GM18868 (cell line): ENCODE measurements around the gene SLC6A18.

Experiments
- ATAC-seq: cut with Tn5 transposase; IDR thresholded peaks from one replicate; pipeline ENCODE4 v1.9.1; 2021; ENCODE audit warnings: mild to moderate bottlenecking, moderate library complexity; ENCODE audit not compliant: unreplicated experiment

Gene SLC6A18

GRCh38 chr5:1214163-1214935 is 10.8 kb upstream of the SLC6A18 start:
- no peak for ATAC-seq

GRCh38 chr5:1214936-1215220 is 10.3 kb upstream of the SLC6A18 start:
- no peak for ATAC-seq

- ATAC-seq = no peak
Observed at GRCh38 chr5:1215320-1216096, 9.7 kb upstream of the SLC6A18 start.

- ATAC-seq = no peak
Observed at GRCh38 chr5:1216211-1216917, 8.8 kb upstream of the SLC6A18 start.

- no peak for ATAC-seq
Observed at GRCh38 chr5:1216918-1217295, 8.3 kb upstream of the SLC6A18 start.

- no peak for ATAC-seq
Observed at GRCh38 chr5:1217596-1218206, 7.5 kb upstream of the SLC6A18 start.

GRCh38 chr5:1218351-1219080 is 6.7 kb upstream of the SLC6A18 start:
- ATAC-seq = no peak

GRCh38 chr5:1219098-1219767 is 5.9 kb upstream of the SLC6A18 start:
- no peak for ATAC-seq

GRCh38 chr5:1219768-1220100 is 5.4 kb upstream of the SLC6A18 start:
- ATAC-seq = no peak

GRCh38 chr5:1220351-1220750 is 4.8 kb upstream of the SLC6A18 start:
- no peak for ATAC-seq

- no peak for ATAC-seq
Observed at GRCh38 chr5:1220831-1221230, 4.3 kb upstream of the SLC6A18 start.

- no peak for ATAC-seq
Observed at GRCh38 chr5:1221721-1222120, 3.5 kb upstream of the SLC6A18 start.

- ATAC-seq = no peak
Observed at GRCh38 chr5:1222147-1222546, 3.0 kb upstream of the SLC6A18 start.

- no peak for ATAC-seq
Observed at GRCh38 chr5:1222621-1223277, 2.4 kb upstream of the SLC6A18 start.

GRCh38 chr5:1223278-1223670 is 1.9 kb upstream of the SLC6A18 start:
- no peak for ATAC-seq

GRCh38 chr5:1224631-1225030 is 550 bp upstream of the SLC6A18 start:
- ATAC-seq = no peak

- no peak for ATAC-seq
Observed at GRCh38 chr5:1226231-1226630, 1.1 kb downstream of the SLC6A18 start.

GRCh38 chr5:1226839-1227581 is 1.8 kb downstream of the SLC6A18 start:
- no peak for ATAC-seq

- ATAC-seq = no peak
Observed at GRCh38 chr5:1227667-1228066, 2.5 kb downstream of the SLC6A18 start.
